Stomach (tissue), 4 donors: ENCODE results near the gene MAPK1.

Experiments
- EP300 ChIP-seq: sonication (generic); formaldehyde crosslinking; IDR thresholded peaks from one replicate; pipeline ENCODE4 v1.6.1; 2017; ENCODE audit warnings: antibody characterized with exemption
- POLR2AphosphoS5 ChIP-seq, 3 donors: sonication (generic); formaldehyde crosslinking; IDR thresholded peaks; one replicate each; pipeline ENCODE4 v1.6.1; 2016; ENCODE audit warnings: antibody characterized with exemption in 3 of 3
- TF ChIP-seq, protein P1 (sequence below), 7 experiments: fragments of 450-650 bp in 4 of 7; fragments of 200-600 bp in 3 of 7; sonication (generic) in 3 of 7; IDR thresholded peaks; one replicate each; pipeline ENCODE4 v1.5.1; 2016 to 2019; ENCODE audit warnings: antibody characterized with exemption in 7 of 7, control low read depth in 2 of 7, mild to moderate bottlenecking in 1 of 7

DNA sequence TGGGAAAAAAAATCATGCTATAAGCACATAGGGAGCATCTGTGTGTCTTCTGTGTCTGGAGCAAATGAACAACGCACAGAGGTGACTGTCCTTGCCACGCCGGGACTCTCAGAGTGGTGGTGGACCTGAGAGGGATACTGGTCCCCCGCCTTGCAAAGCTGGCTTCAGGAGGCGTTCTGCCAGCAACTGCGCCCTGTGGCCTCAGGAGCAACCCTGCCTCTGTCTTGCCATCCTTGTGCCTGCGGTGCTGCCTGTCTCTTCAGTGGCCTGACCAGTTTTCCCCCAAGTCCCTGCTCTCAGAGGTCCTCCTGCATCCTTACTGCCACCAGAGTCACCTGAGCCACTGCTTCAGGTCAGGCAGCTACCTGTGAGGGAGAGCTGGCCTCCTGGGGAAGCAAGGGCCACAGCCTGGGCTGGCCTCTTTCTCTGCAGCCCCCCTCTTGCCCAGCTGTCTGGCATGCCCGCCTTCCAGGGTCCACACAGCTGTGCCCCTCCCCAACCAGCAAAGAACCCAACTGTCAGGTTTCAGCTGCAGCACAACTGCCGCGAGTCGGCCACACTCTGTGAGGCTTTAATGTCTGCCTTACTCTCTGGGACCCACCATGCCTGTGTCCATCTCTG lies 101.4 kb downstream of the MAPK1 start:
- no peak for TF ChIP-seq EP300
- TF ChIP-seq, protein P1, sequence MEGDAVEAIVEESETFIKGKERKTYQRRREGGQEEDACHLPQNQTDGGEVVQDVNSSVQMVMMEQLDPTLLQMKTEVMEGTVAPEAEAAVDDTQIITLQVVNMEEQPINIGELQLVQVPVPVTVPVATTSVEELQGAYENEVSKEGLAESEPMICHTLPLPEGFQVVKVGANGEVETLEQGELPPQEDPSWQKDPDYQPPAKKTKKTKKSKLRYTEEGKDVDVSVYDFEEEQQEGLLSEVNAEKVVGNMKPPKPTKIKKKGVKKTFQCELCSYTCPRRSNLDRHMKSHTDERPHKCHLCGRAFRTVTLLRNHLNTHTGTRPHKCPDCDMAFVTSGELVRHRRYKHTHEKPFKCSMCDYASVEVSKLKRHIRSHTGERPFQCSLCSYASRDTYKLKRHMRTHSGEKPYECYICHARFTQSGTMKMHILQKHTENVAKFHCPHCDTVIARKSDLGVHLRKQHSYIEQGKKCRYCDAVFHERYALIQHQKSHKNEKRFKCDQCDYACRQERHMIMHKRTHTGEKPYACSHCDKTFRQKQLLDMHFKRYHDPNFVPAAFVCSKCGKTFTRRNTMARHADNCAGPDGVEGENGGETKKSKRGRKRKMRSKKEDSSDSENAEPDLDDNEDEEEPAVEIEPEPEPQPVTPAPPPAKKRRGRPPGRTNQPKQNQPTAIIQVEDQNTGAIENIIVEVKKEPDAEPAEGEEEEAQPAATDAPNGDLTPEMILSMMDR (IDR thresholded peaks at IDR 0.05) = no peak
- no peak for TF ChIP-seq POLR2AphosphoS5 (IDR thresholded peaks at IDR 0.05)
